GM21390 (cell line): ENCODE results near the gene ACTR1B.
"Not testable (repeated sequence)": the region's sequence is repeated elsewhere in the genome, so short reads cannot be mapped to it uniquely, and the experiment has no call there.

ENCODE experiments used
- ATAC-seq: cut with Tn5 transposase; IDR thresholded peaks from one replicate; pipeline ENCODE4 v1.9.1; 2021; ENCODE audit not compliant: unreplicated experiment

Gene ACTR1B

DNA sequence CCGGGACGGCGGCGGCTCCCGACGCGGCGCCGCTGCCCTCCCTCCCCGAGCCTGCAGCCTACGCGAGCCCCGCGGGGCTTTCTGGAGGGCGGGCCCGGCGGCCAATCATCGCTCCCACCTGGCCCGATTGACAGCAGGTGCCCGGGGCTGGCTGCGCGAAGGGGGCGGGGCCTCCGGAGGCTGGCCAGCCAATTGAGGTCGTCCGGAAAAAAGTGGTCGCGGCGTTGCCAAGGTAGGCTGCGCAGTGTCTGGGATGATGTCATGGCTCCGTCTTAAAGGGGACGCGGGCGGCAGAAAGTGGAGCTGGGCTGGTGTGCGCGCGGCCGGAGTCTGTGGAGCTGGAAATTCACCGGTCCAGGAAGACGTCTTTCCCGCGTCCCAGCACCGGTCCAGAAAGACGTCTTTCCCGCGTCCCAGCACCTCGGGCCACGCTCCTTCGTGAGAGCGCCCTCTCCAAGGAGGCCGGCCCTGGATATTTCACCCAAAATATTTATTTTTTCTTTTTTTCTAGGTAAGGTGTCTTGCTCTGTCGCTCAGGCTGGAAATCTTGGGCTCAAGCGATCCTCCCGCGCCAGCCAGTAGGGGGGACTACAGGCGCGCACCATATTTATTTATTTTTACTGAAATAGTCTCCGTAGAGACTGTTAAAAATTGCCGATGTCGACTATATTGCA, at the start of gene ACTR1B:
ACTR1B (minus strand) TSS at position 83 of the 674 bp plus-strand sequence. CDS start 154 bp downstream, outside the sequence.
- peak; percentile 84 for ATAC-seq

DNA sequence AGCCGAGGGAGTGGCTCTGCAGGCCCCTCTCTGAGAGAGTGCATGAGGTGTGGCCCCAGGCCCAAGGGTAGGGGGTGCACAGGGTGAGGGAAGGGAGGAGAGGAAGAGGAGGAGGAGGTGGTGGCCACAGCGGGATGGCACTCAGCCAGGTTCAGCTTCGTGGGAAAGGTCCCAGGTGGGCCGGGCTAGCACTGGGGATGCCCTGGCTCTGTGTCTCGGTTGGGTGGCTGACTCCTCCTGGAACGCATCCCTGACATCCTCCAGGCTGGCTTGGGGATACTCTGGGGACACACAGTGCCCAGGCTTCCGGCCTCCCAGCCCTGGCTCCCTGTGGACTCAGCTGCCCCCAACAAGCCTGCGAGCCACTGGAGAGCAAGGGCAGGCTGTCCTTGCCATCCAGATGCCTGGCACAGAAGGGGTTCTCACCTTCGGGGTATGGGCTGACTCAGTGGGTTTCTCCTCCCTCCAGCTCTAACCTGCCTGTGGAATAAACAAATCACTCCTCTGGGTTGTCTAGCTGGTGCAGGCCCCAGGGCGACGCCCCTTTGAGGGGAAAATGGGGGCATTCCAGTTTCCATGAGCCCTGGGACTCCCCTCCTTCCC, 49.0 kb upstream of the ACTR1B start:
- ATAC-seq: no peak

DNA sequence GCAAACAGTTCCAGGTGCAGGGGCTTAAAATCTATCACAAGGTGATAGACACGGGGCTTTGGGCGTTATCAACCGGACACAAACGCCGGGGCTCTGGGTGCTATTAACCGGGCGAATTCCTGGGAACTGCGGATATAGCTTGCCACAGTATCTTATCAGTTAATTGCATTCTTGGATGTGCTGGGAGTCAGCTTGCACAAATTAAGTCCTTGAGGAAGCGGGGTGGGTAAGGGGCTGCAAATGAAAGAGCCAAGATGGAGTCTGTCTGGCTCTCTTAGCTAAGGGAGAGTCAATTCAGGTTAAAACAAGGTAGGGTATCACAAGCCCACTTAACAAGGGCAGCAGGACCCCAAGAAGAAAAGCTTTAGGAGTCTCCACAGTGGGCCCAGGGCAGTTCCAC, 48.3 kb upstream of the ACTR1B start:
- not testable (repeated sequence) for ATAC-seq

DNA sequence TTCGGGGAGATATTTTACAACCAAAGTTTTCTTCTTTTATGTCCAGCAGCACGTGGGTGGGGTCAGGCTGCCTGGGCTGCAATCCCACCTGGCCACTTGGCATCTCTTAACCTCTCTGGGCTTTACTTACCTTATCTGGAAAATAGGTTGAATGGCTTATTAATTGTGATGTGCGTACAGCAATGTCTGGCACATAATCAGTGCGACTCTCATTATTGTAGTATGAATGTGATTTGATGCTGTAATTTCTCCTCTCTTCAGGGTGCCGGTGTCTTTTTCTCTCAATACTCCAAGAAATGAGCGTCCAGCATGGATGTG, 47.5 kb upstream of the ACTR1B start:
- ATAC-seq: no peak

DNA sequence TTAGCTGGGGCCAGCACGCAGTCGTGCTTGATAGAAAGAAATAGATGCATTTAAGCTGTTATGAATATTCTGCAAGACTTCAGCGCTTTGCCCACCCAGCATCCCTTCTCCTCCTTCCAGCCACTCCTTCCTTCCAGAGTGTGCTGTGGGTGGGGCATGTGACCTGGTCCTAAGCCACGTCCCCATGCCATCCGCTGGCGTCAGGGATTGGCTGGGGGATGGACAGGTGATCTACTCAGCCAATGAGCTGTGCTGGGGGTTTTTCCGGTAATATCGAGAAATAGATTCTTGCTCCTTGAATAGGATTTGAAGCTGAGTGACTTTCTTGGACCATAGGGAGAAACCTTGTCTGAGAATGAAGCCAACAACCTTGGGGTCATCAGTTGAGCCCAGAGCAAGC, 44.8 kb upstream of the ACTR1B start:
- no peak for ATAC-seq

DNA sequence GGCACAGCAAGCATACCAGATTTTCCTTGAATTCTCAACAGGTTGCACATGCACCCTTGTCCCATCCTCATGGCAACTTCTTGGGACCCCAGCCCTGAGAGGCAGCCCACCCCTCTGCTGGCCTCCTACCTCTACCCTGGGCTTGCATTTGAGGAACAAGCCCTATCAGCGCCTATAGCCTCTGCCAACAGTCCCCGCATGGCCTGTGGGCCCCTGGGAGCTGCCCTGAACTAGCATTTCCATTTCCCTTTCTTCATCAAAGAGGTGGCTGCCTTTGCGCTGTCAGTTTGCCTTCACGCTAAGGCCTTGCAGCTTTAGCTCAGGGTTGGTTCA, 44.2 kb upstream of the ACTR1B start:
- no peak for ATAC-seq

DNA sequence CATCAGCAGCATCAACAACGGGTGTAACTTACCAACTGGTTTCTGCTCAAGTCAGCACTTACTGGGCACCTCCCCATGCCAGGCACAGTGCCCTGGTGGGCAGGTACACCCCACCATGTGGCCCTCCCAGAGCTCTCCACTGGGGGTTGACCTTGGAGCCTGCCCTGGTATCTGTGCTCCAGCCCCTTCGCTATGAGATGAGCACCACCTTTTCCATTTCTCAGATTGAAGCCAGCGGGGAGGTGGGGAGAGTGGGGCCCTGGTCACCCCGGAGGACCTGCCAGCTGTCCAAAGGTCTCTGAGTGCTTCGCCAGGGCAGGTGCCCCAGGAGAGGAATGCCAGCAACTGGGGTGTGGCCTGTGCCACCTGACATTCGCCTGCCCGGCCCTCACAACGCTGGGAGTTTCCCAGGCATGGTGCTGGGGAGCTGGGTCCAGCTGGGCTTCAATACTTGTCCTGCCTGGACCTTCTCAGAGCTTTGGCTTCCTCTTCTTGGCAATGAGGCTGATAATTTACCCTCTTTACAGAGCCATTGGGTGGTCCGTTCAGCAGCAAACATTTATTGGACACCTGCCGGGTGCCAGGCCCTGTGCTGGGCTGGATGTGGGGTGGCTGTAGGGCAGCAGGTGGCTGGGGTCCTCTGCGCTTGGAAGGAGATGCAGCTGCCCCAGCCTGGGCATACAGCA, 43.7 kb upstream of the ACTR1B start:
- no peak for ATAC-seq

DNA sequence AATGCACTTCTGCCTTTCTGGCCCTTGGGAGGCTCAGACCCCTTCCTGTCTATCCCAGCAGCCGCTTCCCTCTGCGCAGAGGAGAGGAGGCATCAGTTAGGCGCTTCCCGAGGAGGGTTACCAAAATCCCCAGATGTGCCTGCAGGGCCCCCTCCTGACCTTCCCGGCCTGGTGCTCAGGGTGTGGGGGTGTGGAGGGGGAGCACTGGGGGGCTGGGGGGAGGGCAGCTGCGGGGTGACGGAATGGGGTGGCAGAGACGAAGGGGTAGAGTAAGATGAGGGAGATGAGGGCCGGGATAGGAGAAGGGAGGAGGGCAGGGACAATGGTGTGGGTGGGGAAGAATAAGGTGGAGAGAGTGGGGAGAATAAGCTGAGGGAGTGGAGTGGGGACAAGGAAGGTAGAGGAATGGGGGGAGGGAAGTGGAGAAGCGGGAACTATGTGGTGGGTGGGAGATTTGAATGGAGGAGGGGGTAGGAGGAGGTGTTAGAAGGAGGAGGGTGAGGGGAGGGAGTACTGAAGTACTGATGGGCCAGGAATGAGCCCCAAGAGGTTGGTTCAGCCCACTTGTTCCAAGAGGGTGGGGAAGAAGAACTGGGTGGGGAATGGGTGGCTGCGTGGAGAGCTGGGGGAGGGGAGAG, 43.0 kb upstream of the ACTR1B start:
- no peak for ATAC-seq

DNA sequence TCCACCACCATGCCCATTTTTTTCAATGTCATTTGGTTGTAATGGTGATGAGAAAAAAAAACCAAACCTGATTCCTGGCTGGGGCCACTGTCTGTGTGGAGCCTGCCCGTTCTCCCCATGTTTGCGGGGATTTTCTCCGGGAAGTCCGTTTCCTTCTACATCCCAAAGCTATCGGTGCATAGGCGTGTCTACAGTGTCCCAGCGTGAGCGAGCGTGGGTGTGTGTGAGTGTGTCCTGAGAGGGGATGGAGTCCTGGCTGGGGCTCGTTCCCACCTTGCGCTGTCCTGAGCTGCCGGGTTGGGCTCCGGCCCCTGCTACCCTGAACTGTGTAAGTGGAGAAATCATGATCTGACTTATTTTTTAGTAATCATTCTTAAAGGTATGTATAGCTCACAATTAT, 42.3 kb upstream of the ACTR1B start:
- no peak for ATAC-seq

DNA sequence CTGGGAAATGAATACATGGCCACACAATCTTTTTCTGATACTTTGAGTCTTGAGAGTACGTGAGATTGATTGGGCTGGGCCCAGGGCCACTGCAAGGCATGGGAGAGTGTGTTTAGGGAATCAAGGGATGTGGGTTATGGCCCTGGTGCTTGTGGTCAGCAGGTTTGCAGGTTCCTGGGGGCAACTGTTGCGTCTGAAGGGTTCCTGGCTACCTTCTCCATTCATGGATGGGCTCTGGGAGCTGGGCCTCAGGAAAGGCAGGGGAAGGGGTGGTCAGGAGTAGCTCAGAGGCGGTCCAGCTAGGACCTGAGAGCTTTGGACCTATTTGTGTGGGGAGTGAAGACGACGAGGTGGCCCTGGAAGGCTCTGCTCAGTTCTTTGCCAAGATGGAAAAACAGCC, 41.1 kb upstream of the ACTR1B start:
- no peak for ATAC-seq

DNA sequence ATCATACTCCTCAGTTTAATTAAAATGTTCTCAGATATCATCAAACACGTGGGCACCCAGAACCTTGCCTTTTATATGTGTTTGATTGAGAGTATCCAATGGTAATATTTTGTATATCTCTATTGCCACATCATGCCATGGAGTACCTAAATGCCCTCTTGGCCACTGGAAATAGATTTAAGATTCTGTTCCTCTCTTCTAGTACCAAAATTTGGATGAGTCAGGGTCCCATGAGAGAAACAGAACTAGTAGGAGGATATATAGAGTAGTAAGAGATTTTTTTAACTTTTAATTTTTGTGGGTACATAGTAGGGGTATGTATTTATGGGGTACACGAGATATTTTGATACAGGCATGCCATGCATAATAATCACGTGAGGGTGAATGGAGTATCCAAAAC, 39.9 kb upstream of the ACTR1B start:
- no peak for ATAC-seq

DNA sequence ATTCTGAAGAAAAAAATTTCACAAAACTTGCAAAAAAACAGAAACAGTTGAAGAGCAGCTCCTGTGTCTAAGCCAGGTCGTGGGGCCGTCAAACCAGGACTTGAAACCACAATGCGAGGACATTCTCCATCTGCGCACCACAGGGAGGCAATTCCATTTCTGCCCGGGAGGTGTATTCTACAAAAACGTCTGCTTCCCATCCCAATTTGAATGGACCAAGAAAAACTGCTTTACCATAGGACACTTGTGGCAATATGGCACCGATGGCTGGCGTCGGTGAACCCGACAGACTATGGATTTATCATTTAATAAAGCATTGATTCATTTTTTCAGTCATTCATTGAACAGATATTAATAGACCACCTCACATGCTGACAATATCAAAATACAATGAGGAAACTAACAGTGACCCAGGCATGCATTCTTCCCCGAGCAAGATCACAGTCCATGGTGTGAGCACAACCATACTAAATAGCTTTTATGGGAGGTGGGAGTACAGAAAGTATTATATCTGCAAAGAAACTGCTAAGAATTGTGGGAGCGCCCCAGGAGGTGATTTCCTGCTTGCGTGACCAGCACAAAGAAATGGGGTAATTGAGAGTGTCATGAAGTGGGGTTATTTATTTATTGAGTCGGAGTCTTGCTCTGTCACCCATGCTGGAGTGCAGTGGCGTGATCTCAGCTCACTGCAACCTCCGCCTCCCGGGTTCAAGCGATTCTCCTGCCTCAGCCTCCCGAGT, 39.1 kb upstream of the ACTR1B start:
- ATAC-seq: no peak

DNA sequence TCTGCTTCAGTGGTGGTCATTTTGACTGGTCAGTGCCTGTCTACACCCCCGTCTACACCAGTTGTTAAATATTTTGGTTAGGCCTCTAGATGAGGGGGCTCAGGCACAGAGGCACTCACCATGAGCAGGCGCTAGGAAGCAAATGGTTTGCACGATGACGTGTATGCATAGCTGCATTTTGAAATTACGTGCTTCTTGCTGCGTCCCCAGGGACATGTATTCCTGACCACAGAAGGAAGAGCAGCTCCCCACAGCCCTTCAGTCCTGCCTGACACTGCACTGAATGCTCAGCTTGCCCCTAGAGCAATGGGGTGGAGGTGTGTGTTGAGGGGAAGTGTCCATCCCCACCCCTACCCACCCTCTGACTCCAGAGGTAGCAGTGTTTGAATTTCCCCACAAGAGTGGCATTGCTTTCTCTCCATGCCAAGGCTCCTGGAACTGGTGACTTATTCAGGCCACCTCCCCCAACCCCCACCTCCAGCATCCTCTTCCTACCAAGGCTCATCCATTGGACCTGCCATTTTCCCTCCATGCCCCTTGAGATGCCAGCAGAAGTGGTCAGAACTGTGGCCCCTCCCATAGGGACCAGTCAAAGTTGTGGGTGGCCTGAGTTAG, 38.1 kb upstream of the ACTR1B start:
- no peak for ATAC-seq

DNA sequence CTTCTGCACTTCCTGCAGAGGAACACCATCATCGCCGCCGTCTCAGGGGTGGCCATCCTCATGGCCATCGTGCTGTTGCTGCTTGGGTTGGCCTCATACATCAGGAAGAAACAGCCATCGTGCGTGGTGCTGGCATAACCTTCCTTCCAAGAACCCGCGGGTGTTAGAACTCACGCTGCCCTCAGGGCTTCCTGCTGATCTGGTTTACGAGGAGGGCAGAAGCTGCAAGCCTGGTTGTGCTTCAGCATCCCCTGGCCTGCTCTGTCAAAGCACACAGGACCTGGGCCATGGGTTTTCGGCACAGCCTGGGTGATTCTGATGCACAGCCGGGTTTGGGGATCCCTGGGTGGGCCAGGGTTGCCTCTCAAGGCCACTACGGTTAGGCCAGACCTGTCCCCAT, 37.3 kb upstream of the ACTR1B start:
- no peak for ATAC-seq

DNA sequence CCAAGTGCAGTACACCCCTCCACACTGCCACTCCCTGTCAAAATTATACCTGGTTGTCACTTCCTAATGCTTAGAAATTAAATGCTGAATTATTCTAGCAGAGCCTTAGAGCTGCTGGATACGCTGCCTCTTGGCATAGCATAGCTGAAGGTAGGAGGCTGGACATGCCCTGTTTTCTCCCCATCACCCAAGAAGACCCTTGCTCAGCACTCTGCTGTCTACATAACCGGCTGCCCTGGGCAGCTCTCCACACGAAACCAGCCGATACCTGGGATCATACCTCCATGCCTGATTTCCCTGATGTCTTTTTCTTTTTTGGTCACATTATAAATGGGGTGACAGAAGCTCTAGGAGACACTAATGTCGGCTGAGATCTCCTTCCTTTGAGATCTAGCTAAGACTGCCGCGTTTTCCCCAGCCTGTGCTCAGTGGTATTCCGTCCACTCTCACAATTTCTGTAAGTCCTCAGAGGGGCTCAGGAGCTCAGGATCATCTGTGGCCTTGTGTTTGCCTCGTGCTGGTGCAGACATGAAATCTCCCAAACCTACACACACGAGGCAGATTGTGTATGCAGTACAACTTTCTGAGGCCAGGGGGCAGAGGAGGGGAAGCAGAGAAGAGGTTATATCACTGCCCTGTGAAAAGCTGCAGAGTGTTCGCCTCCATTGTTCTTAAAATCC, 36.1 kb upstream of the ACTR1B start:
- no peak for ATAC-seq

DNA sequence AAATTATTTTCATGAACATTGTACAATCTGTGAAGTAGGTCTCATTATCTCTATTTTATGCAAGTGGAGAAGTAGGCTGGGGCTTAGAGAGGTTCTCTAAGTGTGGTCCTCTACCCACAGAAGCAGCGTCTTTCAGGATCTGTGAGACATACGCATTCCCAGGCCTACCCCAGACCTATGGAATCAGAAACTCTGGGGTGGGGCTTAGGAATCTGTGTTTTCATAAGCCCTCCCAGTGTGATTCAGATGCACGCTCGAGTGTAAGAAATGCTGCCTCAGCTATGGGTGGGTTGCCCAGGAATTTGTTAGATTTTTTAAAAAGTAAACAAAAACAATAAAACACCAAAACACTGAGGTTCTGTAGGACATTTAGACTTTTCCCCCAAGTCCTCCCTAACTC, 34.7 kb upstream of the ACTR1B start:
- no peak for ATAC-seq

DNA sequence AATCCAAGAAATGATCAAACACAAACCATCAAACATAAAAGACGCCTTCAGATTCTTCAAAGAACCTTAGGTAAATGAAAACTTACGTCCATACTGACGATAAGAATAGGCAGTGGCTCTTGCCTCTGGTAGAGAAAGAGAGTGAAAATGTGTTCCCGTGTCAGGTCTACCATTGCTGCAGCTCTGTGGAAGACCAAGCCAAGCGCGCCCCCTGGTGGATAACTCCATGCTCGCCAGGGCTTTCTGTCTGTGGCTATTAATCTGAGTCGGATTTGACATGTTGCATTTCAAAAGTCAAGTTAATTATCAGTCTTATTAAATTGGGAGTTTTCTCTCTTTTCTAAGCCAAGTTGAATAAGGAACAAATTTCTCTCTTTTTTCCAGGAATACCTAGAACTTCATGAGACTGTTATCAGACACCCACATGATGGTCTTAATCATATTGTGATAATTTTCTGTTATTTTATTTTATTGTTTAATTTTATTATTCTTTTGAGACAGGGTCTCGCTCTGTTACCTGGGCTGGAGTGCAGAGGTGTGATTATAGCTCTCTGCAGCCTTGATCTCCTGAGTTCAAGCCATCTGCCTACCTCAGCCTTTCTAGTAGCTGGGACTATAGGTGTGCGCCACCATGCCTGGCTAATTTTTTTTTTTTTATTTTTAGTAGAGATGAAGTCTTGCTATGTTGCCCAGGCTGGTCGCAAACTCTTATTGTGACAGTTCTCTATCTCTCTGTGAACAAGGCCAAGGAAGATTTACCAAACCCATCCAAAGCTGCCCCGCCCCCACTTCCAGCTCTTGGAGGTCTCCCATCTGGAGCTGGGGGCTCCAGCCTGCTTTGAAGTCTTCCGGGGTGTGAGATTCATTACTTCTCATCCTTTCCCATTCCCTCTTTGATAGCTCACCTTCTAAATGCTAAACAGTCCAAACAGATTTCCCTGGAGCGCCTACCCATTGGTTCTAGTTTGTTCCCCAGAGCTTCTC, 33.7 kb upstream of the ACTR1B start:
- peak; percentile 66 for ATAC-seq

DNA sequence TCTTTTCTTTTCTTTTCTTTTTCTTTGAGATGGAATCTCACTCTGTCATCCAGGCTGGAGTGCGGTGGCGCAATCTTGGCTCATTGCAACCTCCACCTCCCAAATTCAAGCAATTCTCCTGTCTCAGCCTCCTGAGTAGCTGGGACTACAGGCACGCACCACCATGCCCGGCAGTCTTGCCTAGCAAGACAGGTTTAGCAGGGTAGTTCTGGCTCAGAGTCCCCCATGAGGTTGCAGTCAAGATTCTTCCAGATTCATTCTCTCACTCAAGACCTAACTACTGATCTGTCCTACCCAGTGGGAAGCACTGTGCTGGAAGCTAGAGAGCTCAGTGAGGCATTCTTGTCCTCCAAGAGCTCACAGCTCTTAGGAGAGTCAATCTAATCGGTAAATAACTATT, 31.9 kb upstream of the ACTR1B start:
- no peak for ATAC-seq

DNA sequence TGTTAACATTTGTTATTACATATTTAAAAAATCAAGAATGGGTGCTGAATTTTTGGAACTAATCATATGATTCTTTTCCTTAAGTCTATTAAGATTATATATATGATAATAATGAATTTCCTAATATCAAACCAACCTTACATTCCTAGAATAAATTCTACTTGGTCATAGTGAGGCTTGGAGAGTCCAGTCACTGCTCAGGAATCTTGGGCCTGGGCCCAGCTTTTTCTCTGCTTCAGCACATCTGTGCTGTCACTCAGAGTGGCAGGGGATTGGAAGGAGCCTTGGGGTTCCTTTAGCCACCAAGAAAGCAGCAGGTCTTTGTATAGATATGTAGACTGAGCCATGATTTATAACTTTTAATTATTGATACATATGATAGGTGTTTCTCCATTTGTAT, 29.6 kb upstream of the ACTR1B start:
- no peak for ATAC-seq
